Hepatocyte (in vitro differentiated cells): ENCODE measurements around the gene CLIC2. TPM values are rescaled to one million over a fixed set of nuclear protein-coding genes. Genes with fewer than 3 reads are reported as not detected.

Source experiments
- DNase-seq: peaks from one replicate; pipeline ENCODE4 v3.0.0-alpha.2; 2016; ENCODE audit warnings: low spot score
- H2AFZ ChIP-seq: fragments of 200-600 bp; sonication (generic); 2 replicates; pipeline ENCODE4 v1.6.0; 2016; ENCODE audit warnings: antibody characterized with exemption, mild to moderate bottlenecking
- H3K27ac ChIP-seq: fragments of 200-600 bp; sonication (generic); 2 replicates; pipeline ENCODE4 v1.5.1; 2016; ENCODE audit warnings: mild to moderate bottlenecking
- H3K27me3 ChIP-seq: fragments of 200-600 bp; sonication (generic); 2 replicates; pipeline ENCODE4 v1.6.1; 2016
- H3K36me3 ChIP-seq: fragments of 200-600 bp; sonication (generic); replicated peaks from 2 replicates; pipeline ENCODE4 v1.5.1; 2016; ENCODE audit warnings: low read depth; ENCODE audit not compliant: insufficient read depth
- H3K4me1 ChIP-seq: fragments of 200-600 bp; sonication (generic); 2 replicates; pipeline ENCODE4 v1.5.1; 2016; ENCODE audit warnings: mild to moderate bottlenecking, moderate library complexity; ENCODE audit not compliant: insufficient read depth
- H3K4me2 ChIP-seq: fragments of 200-600 bp; sonication (generic); 2 replicates; pipeline ENCODE4 v1.6.0; 2016
- H3K4me3 ChIP-seq: fragments of 200-600 bp; sonication (generic); 2 replicates; pipeline ENCODE4 v1.5.1; 2016; ENCODE audit warnings: mild to moderate bottlenecking
- H3K79me2 ChIP-seq: fragments of 200-600 bp; sonication (generic); 2 replicates; pipeline ENCODE4 v1.6.0; 2017; ENCODE audit warnings: mild to moderate bottlenecking
- H3K9me2 ChIP-seq: fragments of 200-600 bp; sonication (generic); replicated peaks from 2 replicates; pipeline ENCODE4 v1.6.0; 2017; ENCODE audit warnings: mild to moderate bottlenecking; ENCODE audit not compliant: insufficient read depth
- H3K9me3 ChIP-seq: fragments of 200-600 bp; sonication (generic); 2 replicates; pipeline ENCODE4 v1.5.1; 2016; ENCODE audit warnings: low read depth, mild to moderate bottlenecking
- H4K20me1 ChIP-seq: fragments of 200-600 bp; sonication (generic); 2 replicates; pipeline ENCODE4 v1.6.0; 2016; ENCODE audit warnings: mild to moderate bottlenecking; ENCODE audit not compliant: insufficient read depth, poor library complexity, severe bottlenecking
- EZH2 ChIP-seq: fragments of 200-600 bp; sonication (generic); IDR thresholded peaks from 2 replicates; pipeline ENCODE4 v1.6.1; 2016; ENCODE audit warnings: antibody characterized with exemption, mild to moderate bottlenecking, borderline replicate concordance
- EZH2phosphoT487 ChIP-seq: fragments of 200-600 bp; sonication (generic); IDR thresholded peaks from one replicate; pipeline ENCODE4 v1.6.1; 2018; ENCODE audit warnings: antibody characterized with exemption, mild to moderate bottlenecking, low read depth, moderate library complexity; ENCODE audit not compliant: unreplicated experiment, severe bottlenecking
- WGBS: methylation state at CpG from one replicate; pipeline ENCODE4 v1.1.6; 2016; ENCODE audit warnings: low lambda C conversion rate; ENCODE audit errors: missing lambda C conversion rate; 5-methylcytosine and 5-hydroxymethylcytosine counted together
- polyA plus RNA-seq: library from polyadenylated mRNA; unstranded; fragments of >200 nt; fragmentation: Nextera tagmentation; extraction: Ambion mirVana; gene quantifications from 2 replicates; pipeline ENCODE4 v1.2.1, GENCODE V29; 2016
- total RNA-seq: library from RNA; depleted of rRNA; stranded (reverse); fragments of >200 nt; gene quantifications from 2 replicates; pipeline ENCODE4 v1.2.3, GENCODE V29; 2014
- TF ChIP-seq, protein P1 (sequence below): fragments of 200-600 bp; sonication (generic); IDR thresholded peaks from 2 replicates; pipeline ENCODE4 v1.5.1; 2016; ENCODE audit warnings: antibody characterized with exemption, mild to moderate bottlenecking; ENCODE audit not compliant: poor library complexity

Gene CLIC2
- total and polyA plus RNA-seq, 2 experiments from 2014 or later, result 0.71 to 2.2 TPM

GRCh38 chrX:155329293-155329692, 5.1 kb downstream of the CLIC2 start:
- Histone ChIP-seq H3K9me3 (no peaks in the 10 kb centered on the region), H3K4me1 (no peaks in the 10 kb centered on the region), H3K27ac (no peak overlapping the region), H3K4me2 (no peak overlapping the region), H3K79me2 (no peaks in the 10 kb centered on the region), H3K4me3 (no peak overlapping the region), H3K36me3 (no peaks in the 10 kb centered on the region), H3K9me2 (no peaks in the 10 kb centered on the region), H2AFZ (no peak overlapping the region), H4K20me1 (no peaks in the 10 kb centered on the region), H3K27me3 (no peaks in the 10 kb centered on the region)
- TF ChIP-seq, protein P1, sequence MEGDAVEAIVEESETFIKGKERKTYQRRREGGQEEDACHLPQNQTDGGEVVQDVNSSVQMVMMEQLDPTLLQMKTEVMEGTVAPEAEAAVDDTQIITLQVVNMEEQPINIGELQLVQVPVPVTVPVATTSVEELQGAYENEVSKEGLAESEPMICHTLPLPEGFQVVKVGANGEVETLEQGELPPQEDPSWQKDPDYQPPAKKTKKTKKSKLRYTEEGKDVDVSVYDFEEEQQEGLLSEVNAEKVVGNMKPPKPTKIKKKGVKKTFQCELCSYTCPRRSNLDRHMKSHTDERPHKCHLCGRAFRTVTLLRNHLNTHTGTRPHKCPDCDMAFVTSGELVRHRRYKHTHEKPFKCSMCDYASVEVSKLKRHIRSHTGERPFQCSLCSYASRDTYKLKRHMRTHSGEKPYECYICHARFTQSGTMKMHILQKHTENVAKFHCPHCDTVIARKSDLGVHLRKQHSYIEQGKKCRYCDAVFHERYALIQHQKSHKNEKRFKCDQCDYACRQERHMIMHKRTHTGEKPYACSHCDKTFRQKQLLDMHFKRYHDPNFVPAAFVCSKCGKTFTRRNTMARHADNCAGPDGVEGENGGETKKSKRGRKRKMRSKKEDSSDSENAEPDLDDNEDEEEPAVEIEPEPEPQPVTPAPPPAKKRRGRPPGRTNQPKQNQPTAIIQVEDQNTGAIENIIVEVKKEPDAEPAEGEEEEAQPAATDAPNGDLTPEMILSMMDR, result no peak
- TF ChIP-seq EZH2phosphoT487, result no peak
- no peak for TF ChIP-seq EZH2
- 78% methylated on average over 4 of the region's 4 CpGs for WGBS
- no peak for DNase-seq

GRCh38 chrX:155326610-155327009, 7.8 kb downstream of the CLIC2 start:
- Histone ChIP-seq H3K36me3 (no peaks in the 10 kb centered on the region), H3K4me3 (no peak overlapping the region), H3K4me1 (no peaks in the 10 kb centered on the region), H4K20me1 (no peaks in the 10 kb centered on the region), H3K4me2 (no peak overlapping the region), H3K9me3 (no peaks in the 10 kb centered on the region), H2AFZ (no peak overlapping the region), H3K27me3 (no peaks in the 10 kb centered on the region), H3K9me2 (no peaks in the 10 kb centered on the region), H3K27ac (no peak overlapping the region), H3K79me2 (no peaks in the 10 kb centered on the region)
- TF ChIP-seq EZH2phosphoT487, result no peak
- TF ChIP-seq EZH2, result no peak
- no peak for DNase-seq
- WGBS, result 84% methylated on average over 2 of the region's 2 CpGs

DNA sequence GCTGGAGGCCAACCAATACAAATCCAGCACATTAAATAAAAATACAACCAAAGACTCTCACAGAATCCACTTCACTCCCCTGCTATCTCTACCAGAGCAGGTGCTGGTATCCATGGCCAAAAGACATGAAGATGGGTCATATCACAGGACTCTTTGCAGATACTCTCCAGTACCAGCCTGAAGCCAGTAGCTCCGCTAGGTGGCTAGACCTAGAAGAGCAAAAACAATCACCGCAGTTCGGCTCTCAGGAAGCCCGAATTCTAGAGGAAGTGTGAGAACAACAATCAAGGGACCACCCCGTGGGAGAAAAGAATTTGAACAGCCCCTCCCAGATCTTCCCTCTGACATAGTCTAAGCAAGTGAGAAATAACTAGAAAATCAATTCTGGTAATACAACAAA, 20.2 kb downstream of the CLIC2 start:
- Histone ChIP-seq H3K27me3 (no peaks in the 10 kb centered on the region), H3K36me3 (no peaks in the 10 kb centered on the region), H3K9me2 (no peaks in the 10 kb centered on the region), H3K4me3 (no peak overlapping the region), H3K27ac (no peak overlapping the region), H3K4me1 (no peaks in the 10 kb centered on the region), H3K4me2 (no peak overlapping the region), H3K9me3 (no peaks in the 10 kb centered on the region), H3K79me2 (no peaks in the 10 kb centered on the region), H4K20me1 (no peaks in the 10 kb centered on the region), H2AFZ (no peak overlapping the region)
- DNase-seq, result no peak
- TF ChIP-seq, protein P1, result no peak
- no peak for TF ChIP-seq EZH2
- TF ChIP-seq EZH2phosphoT487, result no peak
- 72% methylated on average over 5 of the region's 5 CpGs for whole genome bisulfite sequencing

DNA sequence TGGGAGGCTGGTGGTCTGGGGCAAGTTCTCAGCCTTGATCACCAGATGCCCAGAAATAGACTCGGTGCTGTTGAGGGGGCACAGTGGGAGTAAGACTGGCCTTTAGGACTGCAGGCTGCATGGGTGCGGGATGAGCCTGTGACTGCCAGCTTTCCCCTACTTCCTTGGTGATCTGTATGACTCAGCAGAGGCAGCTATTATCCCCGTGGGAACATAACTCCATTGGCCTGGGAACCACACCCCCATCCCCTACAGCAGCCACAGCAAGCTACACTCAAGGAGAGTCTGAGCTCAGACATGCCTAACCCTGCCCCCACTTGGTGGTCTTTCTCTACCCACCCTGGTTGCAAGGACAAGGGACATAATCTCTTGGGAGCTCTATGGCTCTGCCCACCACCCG, 20.6 kb downstream of the CLIC2 start:
- DNase-seq, result no peak
- H3K4me2 ChIP-seq, result no peak overlapping the region
- no peaks in the 10 kb centered on the region for H3K9me3 ChIP-seq
- no peaks in the 10 kb centered on the region for H3K9me2 ChIP-seq
- H2AFZ ChIP-seq, result no peak overlapping the region
- H3K79me2 ChIP-seq, result no peaks in the 10 kb centered on the region
- TF ChIP-seq, protein P1, result no peak
- no peak for TF ChIP-seq EZH2phosphoT487
- TF ChIP-seq EZH2, result no peak
- no peaks in the 10 kb centered on the region for H3K36me3 ChIP-seq
- no peaks in the 10 kb centered on the region for H3K27me3 ChIP-seq
- H3K4me1 ChIP-seq, result no peaks in the 10 kb centered on the region
- no peaks in the 10 kb centered on the region for H4K20me1 ChIP-seq
- 66% methylated on average over 4 of the region's 4 CpGs for WGBS
- no peak overlapping the region for H3K27ac ChIP-seq
- no peak overlapping the region for H3K4me3 ChIP-seq
